Testis (tissue), 5 donors: ENCODE data around the gene FPR3. TPM values are rescaled to one million over a fixed set of nuclear protein-coding genes. Genes with fewer than 3 reads are reported as not detected.

Source experiments
- DNase-seq: peaks from one replicate; pipeline ENCODE4 v3.0.0-alpha.2; 2019
- H3K27ac ChIP-seq, 2 donors: fragments of 200-600 bp; sonication (generic); one replicate each; pipeline ENCODE4 v1.5.1; 2019
- H3K27me3 ChIP-seq: fragments of 200-600 bp; sonication (generic); one replicate; pipeline ENCODE4 v1.5.1; 2019
- H3K36me3 ChIP-seq: fragments of 200-600 bp; sonication (generic); one replicate; pipeline ENCODE4 v1.5.1; 2017; ENCODE audit warnings: low read depth; ENCODE audit errors: missing control alignments
- H3K4me1 ChIP-seq: fragments of 200-600 bp; sonication (generic); one replicate; pipeline ENCODE4 v1.5.1; 2019
- H3K4me3 ChIP-seq, 2 donors: fragments of 200-600 bp; sonication (generic); one replicate each; pipeline ENCODE4 v1.5.1; 2017 to 2019
- H3K9me3 ChIP-seq: fragments of 200-600 bp; sonication (generic); one replicate; pipeline ENCODE4 v1.5.1; 2017
- CTCF ChIP-seq, 3 experiments: fragments of 450-650 bp in 2 of 3; fragments of 200-600 bp in 1 of 3; sonication (generic) in 1 of 3; IDR thresholded peaks; one replicate each; pipeline ENCODE4 v1.5.1; 2016 to 2019; ENCODE audit warnings: antibody characterized with exemption in 3 of 3, mild to moderate bottlenecking in 2 of 3, moderate library complexity in 1 of 3
- POLR2A ChIP-seq: fragments of 450-650 bp; IDR thresholded peaks from one replicate; pipeline ENCODE4 v1.6.1; 2017; ENCODE audit warnings: antibody characterized with exemption, mild to moderate bottlenecking, moderate library complexity
- WGBS, 2 donors: methylation state at CpG; one replicate each; pipeline ENCODE4 v1.1.5; 2018; 5-methylcytosine and 5-hydroxymethylcytosine counted together
- intact Hi-C: fragments of 100-400 bp; cut with DNase I; formaldehyde crosslinking; loops from one replicate; pipeline ENCODE4 v1.15.1; 2023; ENCODE audit warnings: low total_unique reads
- long read RNA-seq, 2 donors: transcript quantifications; one replicate each; lab custom pipeline, GENCODE V29; 2026
- polyA plus RNA-seq: library from polyadenylated mRNA; stranded (reverse); fragments of 350-450 nt; fragmentation: Illumina TruSeq; extraction: RNeasy Lipid Tissue Mini Kit (QIAGEN cat#74804); gene quantifications from one replicate; pipeline ENCODE4 v1.2.3, GENCODE V29; 2014; ENCODE audit warnings: low read depth, low replicate concordance; ENCODE audit not compliant: insufficient read depth
- total RNA-seq, 2 donors: library from RNA; depleted of rRNA; stranded (reverse); fragments of >200 nt; gene quantifications; one replicate each; pipeline ENCODE4 v1.2.3, GENCODE V29; 2016

FPR3 gene
- total RNA-seq (10 to 100 TPM in 1 of 2 donors, 1 to 10 TPM in 1; 1.6 to 15.6 TPM), polyA plus RNA-seq (8.8 TPM)
- long read RNA-seq, donor 1, partial matches to known transcripts, result 24 of 32 reads
- long read RNA-seq, donor 1, other reads (novel, unspliced or antisense), result 8 of 32 reads
- long read RNA-seq, donor 2, result 0 reads

GRCh38 chr19:51794885-51795490, at the start of gene FPR3:
TSS of gene FPR3 (plus strand) at chr19:51795157. CDS start at chr19:51823749, 28,592 bp downstream.
- WGBS, 2 donors, result 38 to 51% methylated on average over 2 of the region's 2 CpGs
- no peaks in the 10 kb centered on the region for H3K27me3 ChIP-seq
- no peaks in the 10 kb centered on the region for H3K9me3 ChIP-seq
- H3K4me3 ChIP-seq, result no peak within 1 kb of the TSS
- peaks cover 48% of the 10 kb centered on the region for H3K4me1 ChIP-seq
- peak within 1 kb of the TSS in 1 of 2 donors; percentile 82 for H3K27ac ChIP-seq
- intact Hi-C loops, result no loop called here
- TF ChIP-seq POLR2A (no peak), CTCF (IDR thresholded peaks at IDR 0.05) (no peak)
- DNase-seq, result no peak
- no peaks in the 10 kb centered on the region for H3K36me3 ChIP-seq

GRCh38 chr19:51746731-51747130, 48.2 kb upstream of the FPR3 start:
- no peak for DNase-seq
- no peaks in the 10 kb centered on the region for H3K27me3 ChIP-seq
- H3K9me3 ChIP-seq, result no peaks in the 10 kb centered on the region
- no peaks in the 10 kb centered on the region for H3K36me3 ChIP-seq
- no peaks in the 10 kb centered on the region for H3K4me1 ChIP-seq
- intact Hi-C loops, result no loop called here
- WGBS, 2 donors, result 86 to 87% methylated on average over 7 of the region's 7 CpGs
- H3K27ac ChIP-seq, result no peak overlapping the region
- no peak for TF ChIP-seq POLR2A
- no peak for TF ChIP-seq CTCF (IDR thresholded peaks at IDR 0.05)
- H3K4me3 ChIP-seq, result no peak overlapping the region

- no peak for DNase-seq
- intact Hi-C loops, result no loop called here
Measured at GRCh38 chr19:51749979-51750378, 45.0 kb upstream of the FPR3 start.

GRCh38 chr19:51750400-51751094, 44.4 kb upstream of the FPR3 start:
- DNase-seq, result no peak
- Histone ChIP-seq H3K27me3 (no peaks in the 10 kb centered on the region), H3K4me3 (no peak overlapping the region), H3K36me3 (no peaks in the 10 kb centered on the region), H3K4me1 (no peaks in the 10 kb centered on the region), H3K9me3 (no peaks in the 10 kb centered on the region), H3K27ac (no peak overlapping the region)
- intact Hi-C loops, result no loop called here
- TF ChIP-seq CTCF (IDR thresholded peaks at IDR 0.05), result no peak
- no peak for TF ChIP-seq POLR2A
- WGBS, 2 donors, result 88 to 90% methylated on average over 7 of the region's 7 CpGs

More at GRCh38 chr19:51749979-51750378, 45.0 kb upstream of the FPR3 start:
- H3K27ac ChIP-seq, result no peak overlapping the region
- no peaks in the 10 kb centered on the region for H3K27me3 ChIP-seq
- no peaks in the 10 kb centered on the region for H3K4me1 ChIP-seq
- no peaks in the 10 kb centered on the region for H3K36me3 ChIP-seq
- H3K9me3 ChIP-seq, result no peaks in the 10 kb centered on the region
- no peak for TF ChIP-seq CTCF (IDR thresholded peaks at IDR 0.05)
- TF ChIP-seq POLR2A, result no peak
- no peak overlapping the region for H3K4me3 ChIP-seq
- WGBS, 2 donors, result 88 to 89% methylated on average over 4 of the region's 4 CpGs
